DOHH2 (cell line): ENCODE measurements around the gene PIBF1.

ENCODE experiments used
- H3F3A ChIP-seq: fragments of 200-600 bp; sonication (generic), shearing (Covaris generic); 2 replicates; pipeline ENCODE4 v1.6.0; 2016; ENCODE audit warnings: antibody characterized with exemption, mild to moderate bottlenecking; ENCODE audit not compliant: control insufficient read depth, insufficient read depth
- H3K27ac ChIP-seq: fragments of 200-600 bp; sonication (generic); 2 replicates; pipeline ENCODE4 v1.5.1; 2014; ENCODE audit warnings: low read depth, mild to moderate bottlenecking, low read length, moderate library complexity
- H3K27me3 ChIP-seq: fragments of 200-600 bp; sonication (generic); 2 replicates; pipeline ENCODE4 v1.6.1; 2014; ENCODE audit warnings: mild to moderate bottlenecking, low read length, mixed read lengths; ENCODE audit not compliant: control insufficient read depth
- H3K36me3 ChIP-seq: fragments of 200-600 bp; sonication (generic); 2 replicates; pipeline ENCODE4 v1.6.1; 2014; ENCODE audit warnings: mild to moderate bottlenecking, low read length, moderate library complexity, mixed read lengths; ENCODE audit not compliant: control insufficient read depth
- H3K4me1 ChIP-seq: fragments of 200-600 bp; sonication (generic); 2 replicates; pipeline ENCODE4 v1.6.1; 2014; ENCODE audit warnings: mild to moderate bottlenecking, low read length, mixed read lengths; ENCODE audit not compliant: control insufficient read depth
- H3K4me2 ChIP-seq: fragments of 200-600 bp; sonication (generic); 2 replicates; pipeline ENCODE4 v1.6.0; 2014; ENCODE audit warnings: mild to moderate bottlenecking, low read length, moderate library complexity
- H3K4me3 ChIP-seq: fragments of 200-600 bp; sonication (generic); 2 replicates; pipeline ENCODE4 v1.5.1; 2014; ENCODE audit warnings: mild to moderate bottlenecking, low read length, mixed read lengths
- H3K79me2 ChIP-seq: fragments of 200-600 bp; sonication (generic); 2 replicates; pipeline ENCODE4 v1.6.1; 2014; ENCODE audit warnings: mild to moderate bottlenecking, low read length, mixed read lengths; ENCODE audit not compliant: control insufficient read depth
- H3K9me2 ChIP-seq: fragments of 200-600 bp; sonication (generic); replicated peaks from 2 replicates; pipeline ENCODE4 v1.6.1; 2014; ENCODE audit warnings: mild to moderate bottlenecking, low read length, mixed read lengths; ENCODE audit not compliant: control insufficient read depth
- H3K9me3 ChIP-seq: fragments of 200-600 bp; sonication (generic); 2 replicates; pipeline ENCODE4 v1.6.1; 2014; ENCODE audit warnings: antibody characterized with exemption, low read length, mixed read lengths; ENCODE audit not compliant: control insufficient read depth, insufficient read depth
- H4K20me1 ChIP-seq: fragments of 200-600 bp; sonication (generic); 2 replicates; pipeline ENCODE4 v1.6.0; 2014; ENCODE audit warnings: low read depth, mild to moderate bottlenecking, antibody characterized with exemption, low read length, moderate library complexity; ENCODE audit not compliant: control insufficient read depth, insufficient read depth
- CTCF ChIP-seq: fragments of 200-600 bp; sonication (generic); IDR thresholded peaks from one replicate; pipeline ENCODE4 v1.5.1; 2014; ENCODE audit warnings: antibody characterized with exemption, mild to moderate bottlenecking, low read depth, low read length; ENCODE audit not compliant: poor library complexity, severe bottlenecking
- EZH2phosphoT487 ChIP-seq: fragments of 200-600 bp; sonication (generic); IDR thresholded peaks from 2 replicates; pipeline ENCODE4 v1.6.1; 2017; ENCODE audit warnings: borderline replicate concordance, mild to moderate bottlenecking, antibody characterized with exemption, low read length, moderate library complexity, mixed read lengths

The PIBF1 gene

GRCh38 chr13:73001971-73002370 is 220.0 kb downstream of the PIBF1 start:
- H3K4me3 ChIP-seq, result no peak overlapping the region
- H3K36me3 ChIP-seq, result no peaks in the 10 kb centered on the region
- TF ChIP-seq CTCF (no peak), EZH2phosphoT487 (no peak)

GRCh38 chr13:73011751-73012150 is 229.8 kb downstream of the PIBF1 start:
- Histone ChIP-seq H3K27me3 (no peaks in the 10 kb centered on the region), H3F3A (no peaks in the 10 kb centered on the region), H3K9me2 (no peaks in the 10 kb centered on the region), H3K9me3 (no peaks in the 10 kb centered on the region), H3K4me2 (no peak overlapping the region), H3K27ac (no peak overlapping the region), H4K20me1 (no peaks in the 10 kb centered on the region), H3K4me1 (no peaks in the 10 kb centered on the region), H3K36me3 (no peaks in the 10 kb centered on the region), H3K4me3 (no peak overlapping the region), H3K79me2 (no peaks in the 10 kb centered on the region)
- no peak for TF ChIP-seq CTCF
- no peak for TF ChIP-seq EZH2phosphoT487

More at GRCh38 chr13:73001971-73002370, 220.0 kb downstream of the PIBF1 start:
- Histone ChIP-seq H3K4me1 (peaks cover 4% of the 10 kb centered on the region), H3K27ac (no peak overlapping the region), H3K79me2 (no peaks in the 10 kb centered on the region), H3K9me3 (no peaks in the 10 kb centered on the region), H3K4me2 (no peak overlapping the region), H3K9me2 (no peaks in the 10 kb centered on the region), H3K27me3 (no peaks in the 10 kb centered on the region), H3F3A (0 out of 2 replicates have a peak, but pooled peaks cover 2% of the 10 kb centered on the region), H4K20me1 (no peaks in the 10 kb centered on the region)

GRCh38 chr13:73015805-73016204 is 233.9 kb downstream of the PIBF1 start:
- Histone ChIP-seq H3F3A (no peaks in the 10 kb centered on the region), H3K9me2 (no peaks in the 10 kb centered on the region), H3K36me3 (no peaks in the 10 kb centered on the region)

More at GRCh38 chr13:73015805-73016204, 233.9 kb downstream of the PIBF1 start:
- no peak overlapping the region for H3K27ac ChIP-seq
- H3K4me3 ChIP-seq, result no peak overlapping the region
- TF ChIP-seq CTCF, result no peak
- no peak for TF ChIP-seq EZH2phosphoT487
- no peaks in the 10 kb centered on the region for H3K4me1 ChIP-seq
- H3K4me2 ChIP-seq, result no peak overlapping the region
- H3K79me2 ChIP-seq, result no peaks in the 10 kb centered on the region
- H3K27me3 ChIP-seq, result no peaks in the 10 kb centered on the region
- no peaks in the 10 kb centered on the region for H3K9me3 ChIP-seq
- H4K20me1 ChIP-seq, result no peaks in the 10 kb centered on the region
